HG02642 (cell line): ENCODE measurements around the gene ISYNA1.
A peak's percentile ranks its signal among the peaks of the same experiment; 100 is the strongest.
"Not testable (repeated sequence)": the region's sequence is repeated elsewhere in the genome, so short reads cannot be mapped to it uniquely, and the experiment has no call there.

Experiments used
- ATAC-seq: cut with Tn5 transposase; IDR thresholded peaks from one replicate; pipeline ENCODE4 v1.9.1; 2021; ENCODE audit warnings: mild to moderate bottlenecking; ENCODE audit not compliant: unreplicated experiment, poor library complexity

ISYNA1 gene

GRCh38 chr19:18422530-18423191, 15.3 kb downstream of the ISYNA1 start:
- ATAC-seq, result no peak

- no peak for ATAC-seq
Measured at GRCh38 chr19:18421371-18421959, 16.5 kb downstream of the ISYNA1 start.

DNA sequence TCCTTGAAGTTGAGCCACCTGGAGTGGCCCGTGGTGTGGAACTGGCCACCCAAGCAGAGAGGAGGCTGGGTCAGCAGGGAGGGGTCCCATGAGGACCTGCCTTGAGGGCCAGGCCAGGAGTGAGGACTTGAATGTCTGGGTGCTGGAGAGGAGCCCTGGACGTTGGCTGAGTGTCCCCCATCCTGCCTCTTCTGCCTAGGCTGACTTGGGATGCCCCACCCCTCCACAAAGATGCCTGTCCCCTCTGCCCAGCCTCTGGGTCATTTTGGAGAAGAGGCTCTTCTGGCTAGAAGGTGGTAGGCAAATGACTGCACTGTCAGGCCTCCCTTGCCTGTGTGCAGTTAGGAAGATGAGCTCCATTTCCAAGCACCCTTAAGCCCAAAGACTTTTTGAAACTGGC, 17.0 kb downstream of the ISYNA1 start:
- no peak for ATAC-seq

DNA sequence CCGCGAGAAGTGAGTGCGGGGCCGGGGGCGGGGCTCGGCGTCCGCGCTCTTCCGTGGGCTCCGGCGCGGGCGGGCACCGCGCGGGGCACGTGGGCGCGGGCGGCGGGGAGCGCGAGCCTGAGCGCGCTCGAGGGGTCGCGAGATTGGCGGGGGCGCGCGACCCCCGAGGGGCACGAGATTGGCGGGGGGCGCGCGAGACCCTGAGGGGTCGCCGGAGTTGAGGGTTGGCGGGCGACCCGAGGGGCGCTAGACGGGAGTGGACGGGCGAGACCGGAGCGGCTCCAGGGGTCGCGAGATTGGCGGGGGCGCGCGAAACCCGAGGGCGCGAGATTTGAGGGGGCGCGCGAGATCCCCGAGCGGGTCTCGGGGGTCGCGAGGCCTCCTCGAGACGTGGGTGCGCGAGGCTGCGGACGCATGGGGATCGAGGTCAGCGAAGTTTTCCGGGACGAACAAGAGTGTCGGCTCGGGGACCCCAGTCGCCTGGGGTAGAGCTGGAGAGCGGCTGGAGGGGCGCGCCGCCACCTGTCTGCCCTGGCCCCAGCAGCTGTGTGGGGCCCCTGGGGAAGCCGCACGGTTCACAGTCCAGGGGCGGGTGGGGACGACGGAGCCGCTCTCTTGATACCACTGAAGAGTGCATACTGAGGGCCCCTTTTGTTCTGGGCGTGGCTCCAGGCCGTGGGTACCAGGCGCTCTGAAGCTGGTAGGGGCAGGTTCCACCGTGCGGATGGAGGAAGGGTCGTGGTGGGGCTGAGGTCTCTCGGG, 18.1 kb downstream of the ISYNA1 start:
- ATAC-seq, result peak; percentile 7

GRCh38 chr19:18419195-18419698, 18.7 kb downstream of the ISYNA1 start, which contains the start of gene SSBP4:
Gene SSBP4, plus strand, starts transcription at chr19:18419398. Its CDS starts 251 bp downstream, at chr19:18419649.
- peak; percentile 56 for ATAC-seq

GRCh38 chr19:18418483-18419194, 19.3 kb downstream of the ISYNA1 start:
- ATAC-seq, result no peak

GRCh38 chr19:18418029-18418482, 19.9 kb downstream of the ISYNA1 start:
- no peak for ATAC-seq

DNA sequence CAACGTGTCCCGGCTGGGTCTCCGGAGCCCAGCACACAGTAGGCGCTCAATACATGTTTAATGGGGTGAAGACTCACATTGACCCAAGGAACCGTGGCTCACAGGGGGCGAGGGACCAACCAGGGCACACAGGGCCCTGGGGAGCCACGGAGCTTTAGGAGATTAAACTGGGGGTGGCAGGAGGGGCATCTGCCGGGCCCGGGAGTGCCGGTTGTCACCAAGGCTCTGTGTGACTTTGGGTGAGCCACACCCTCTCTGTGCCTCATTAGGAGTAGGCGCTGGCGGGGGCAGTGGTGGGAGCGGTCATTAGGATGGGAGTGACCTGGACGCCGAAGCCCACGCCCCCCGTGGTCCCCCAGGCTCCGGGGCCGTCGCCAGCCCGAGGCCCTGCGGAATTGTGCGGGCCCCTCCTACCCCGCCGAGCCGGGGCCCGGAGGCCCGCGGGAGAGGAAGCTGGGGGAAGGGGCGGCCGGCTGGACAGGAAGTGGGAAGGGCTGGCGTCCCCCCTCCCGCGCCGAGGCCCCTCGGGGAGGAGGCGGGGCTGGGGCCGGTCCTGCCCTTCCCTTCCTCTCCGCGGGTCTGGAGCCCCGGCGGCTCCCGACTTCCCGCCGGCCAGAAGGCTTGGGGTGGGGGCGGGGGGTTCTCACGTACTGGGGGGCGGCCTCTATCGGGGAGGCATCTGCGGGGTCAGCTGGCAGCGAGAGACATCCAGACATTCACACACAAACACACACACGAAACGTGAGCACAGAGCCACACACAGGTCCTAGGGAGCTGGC, 20.5 kb downstream of the ISYNA1 start:
- no peak for ATAC-seq

GRCh38 chr19:18416778-18417249, 21.1 kb downstream of the ISYNA1 start:
- ATAC-seq, result no peak

GRCh38 chr19:18415178-18415867, 22.6 kb downstream of the ISYNA1 start:
- no peak for ATAC-seq

DNA sequence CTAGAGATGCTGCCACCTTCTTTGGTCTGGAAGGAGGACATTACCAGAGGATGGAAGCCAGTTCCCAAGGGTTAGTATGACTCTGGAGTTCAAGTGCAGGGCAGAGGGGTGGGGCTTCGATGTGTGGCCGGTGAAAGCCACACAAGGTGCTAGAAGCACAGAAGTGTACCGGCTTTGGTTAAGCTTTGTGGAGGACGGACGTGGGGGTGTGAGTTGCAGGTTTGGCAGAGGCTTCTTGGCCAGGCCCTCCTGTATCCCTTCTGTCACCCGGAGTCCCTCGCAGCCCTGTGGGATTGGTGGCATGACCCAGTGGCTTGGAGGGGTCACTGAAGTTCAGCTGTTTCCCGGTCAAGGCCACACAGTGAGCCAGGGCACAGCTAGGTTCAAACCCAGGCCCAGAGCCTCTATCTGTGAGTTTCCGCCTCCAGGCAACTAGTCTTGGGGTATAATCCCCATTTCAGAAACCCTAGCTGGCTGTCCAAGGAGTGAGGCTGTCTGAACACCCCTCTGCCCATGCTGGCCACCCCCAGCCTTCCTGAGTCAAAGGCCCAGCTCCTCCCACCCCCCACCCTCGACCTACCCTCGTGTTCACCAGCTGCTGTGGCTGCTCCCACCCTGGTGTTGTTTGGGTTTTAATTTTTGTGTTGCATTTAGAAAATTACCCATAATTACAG, 23.3 kb downstream of the ISYNA1 start:
- no peak for ATAC-seq

DNA sequence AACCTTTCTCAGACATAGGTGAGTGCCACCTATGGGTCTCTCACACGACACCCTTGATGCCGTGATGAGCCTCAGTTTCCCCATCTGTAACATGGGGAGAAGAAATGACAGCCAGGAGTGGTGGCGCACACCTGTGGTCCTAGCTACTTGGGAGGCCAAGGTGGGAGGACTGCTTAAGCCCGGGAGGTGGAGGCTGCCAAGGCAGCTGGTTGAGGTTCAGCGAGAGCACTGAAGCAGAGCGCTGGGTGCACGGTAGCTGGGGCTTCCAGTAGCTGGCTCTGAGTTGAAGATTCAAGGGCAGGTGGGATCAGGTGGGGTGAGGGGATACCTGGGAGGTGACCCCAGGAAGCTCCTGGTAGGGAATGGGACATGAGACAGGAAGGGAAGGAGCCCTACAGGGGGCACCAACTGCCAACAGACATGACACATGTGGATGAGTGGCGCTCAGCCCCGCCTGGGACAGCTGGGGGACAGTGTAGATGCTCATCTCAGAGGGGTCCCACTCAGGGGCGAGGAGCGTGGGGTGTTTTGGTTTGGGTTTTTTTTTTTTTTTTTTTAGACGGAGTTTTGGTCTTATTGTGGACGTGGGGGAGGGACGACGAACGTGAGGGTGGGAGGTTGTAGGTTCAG, 25.2 kb downstream of the ISYNA1 start:
- ATAC-seq, result no peak

DNA sequence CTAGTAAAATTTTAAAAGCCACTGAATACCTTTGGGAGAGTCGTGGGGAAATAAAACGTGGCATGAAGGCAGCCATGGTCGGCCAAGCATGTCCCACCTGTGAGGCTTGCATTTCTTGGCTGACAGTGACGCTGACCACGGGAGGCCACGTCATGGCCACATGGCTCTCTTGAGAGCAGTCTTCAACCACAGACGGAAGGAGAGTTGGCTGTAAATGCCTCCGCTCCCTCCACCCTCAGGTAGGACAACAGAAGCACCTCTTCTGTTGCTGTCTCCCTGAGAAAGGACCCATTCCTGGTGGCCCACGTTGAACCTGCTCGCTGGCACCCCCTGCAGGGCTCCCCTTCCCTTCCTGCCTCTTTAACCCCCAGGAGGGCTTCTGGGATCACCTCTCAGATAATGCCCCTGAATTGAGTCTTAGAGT, 29.9 kb downstream of the ISYNA1 start:
- ATAC-seq, result peak; percentile 57

- ATAC-seq, result no peak
Measured at GRCh38 chr19:18406749-18407148, 31.2 kb downstream of the ISYNA1 start.

DNA sequence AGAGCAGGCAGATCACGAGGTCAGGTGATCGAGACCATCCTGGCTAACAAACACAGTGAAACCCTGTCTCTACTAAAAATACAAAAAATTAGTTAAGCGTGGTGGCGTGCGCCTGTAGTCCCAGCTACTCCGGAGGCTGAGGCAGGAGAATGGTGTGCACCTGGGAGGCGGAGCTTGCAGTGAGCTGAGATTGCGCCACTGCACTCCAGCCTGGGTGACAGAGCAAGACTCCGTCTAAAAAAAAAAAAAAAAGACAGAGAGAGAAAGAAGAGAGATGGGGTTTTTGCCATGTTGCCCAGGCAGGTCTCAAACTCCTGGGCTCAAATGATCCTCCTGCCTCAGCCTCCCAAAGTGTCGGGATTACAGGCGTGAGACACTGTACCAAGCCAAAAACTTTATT, 32.2 kb downstream of the ISYNA1 start:
- not testable (repeated sequence) for ATAC-seq

GRCh38 chr19:18402455-18403248, 35.3 kb downstream of the ISYNA1 start:
- not testable (repeated sequence) for ATAC-seq

GRCh38 chr19:18401580-18402112, 36.3 kb downstream of the ISYNA1 start:
- no peak for ATAC-seq
